DND-41 (cell line): Measurements from ENCODE around the gene KCNJ6.

Experiments used
- EZH2 ChIP-seq: IDR thresholded peaks from 3 replicates; pipeline ENCODE4 v1.6.1; 2012; ENCODE audit warnings: borderline replicate concordance, low read depth, mild to moderate bottlenecking, moderate library complexity, low read length, inconsistent platforms; ENCODE audit not compliant: severe bottlenecking
- TF ChIP-seq, protein P1 (sequence below): IDR thresholded peaks from 2 replicates; pipeline ENCODE4 v1.5.1; 2012; ENCODE audit warnings: borderline replicate concordance, low read length, moderate library complexity, mild to moderate bottlenecking; ENCODE audit not compliant: poor library complexity, severe bottlenecking; ENCODE audit errors: extremely low read depth

- TF ChIP-seq, protein P1, sequence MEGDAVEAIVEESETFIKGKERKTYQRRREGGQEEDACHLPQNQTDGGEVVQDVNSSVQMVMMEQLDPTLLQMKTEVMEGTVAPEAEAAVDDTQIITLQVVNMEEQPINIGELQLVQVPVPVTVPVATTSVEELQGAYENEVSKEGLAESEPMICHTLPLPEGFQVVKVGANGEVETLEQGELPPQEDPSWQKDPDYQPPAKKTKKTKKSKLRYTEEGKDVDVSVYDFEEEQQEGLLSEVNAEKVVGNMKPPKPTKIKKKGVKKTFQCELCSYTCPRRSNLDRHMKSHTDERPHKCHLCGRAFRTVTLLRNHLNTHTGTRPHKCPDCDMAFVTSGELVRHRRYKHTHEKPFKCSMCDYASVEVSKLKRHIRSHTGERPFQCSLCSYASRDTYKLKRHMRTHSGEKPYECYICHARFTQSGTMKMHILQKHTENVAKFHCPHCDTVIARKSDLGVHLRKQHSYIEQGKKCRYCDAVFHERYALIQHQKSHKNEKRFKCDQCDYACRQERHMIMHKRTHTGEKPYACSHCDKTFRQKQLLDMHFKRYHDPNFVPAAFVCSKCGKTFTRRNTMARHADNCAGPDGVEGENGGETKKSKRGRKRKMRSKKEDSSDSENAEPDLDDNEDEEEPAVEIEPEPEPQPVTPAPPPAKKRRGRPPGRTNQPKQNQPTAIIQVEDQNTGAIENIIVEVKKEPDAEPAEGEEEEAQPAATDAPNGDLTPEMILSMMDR = no peak
- no peak for TF ChIP-seq EZH2
Observed at GRCh38 chr21:37630872-37631271, 285.4 kb downstream of the KCNJ6 start.
